ENCODE measurements around the gene HNRNPH3.

GRCh38 chr10:68284062-68285001 is 47.5 kb upstream of the HNRNPH3 start:
- TF ChIP-seq CTCF (IDR thresholded peaks at IDR 0.05; ENCODE audit: low read length) (no peak), EZH2 (optimal IDR thresholded peaks at IDR 0.05; ENCODE audit: low read depth, low read length) (no peak)
